Measurements from ENCODE around the gene TMEM235. TPM values are rescaled to one million over a fixed set of nuclear protein-coding genes. Genes with fewer than 3 reads are reported as not detected.

TMEM235 gene
- total RNA-seq, 3 donors from 2014 or later, result not detected

DNA sequence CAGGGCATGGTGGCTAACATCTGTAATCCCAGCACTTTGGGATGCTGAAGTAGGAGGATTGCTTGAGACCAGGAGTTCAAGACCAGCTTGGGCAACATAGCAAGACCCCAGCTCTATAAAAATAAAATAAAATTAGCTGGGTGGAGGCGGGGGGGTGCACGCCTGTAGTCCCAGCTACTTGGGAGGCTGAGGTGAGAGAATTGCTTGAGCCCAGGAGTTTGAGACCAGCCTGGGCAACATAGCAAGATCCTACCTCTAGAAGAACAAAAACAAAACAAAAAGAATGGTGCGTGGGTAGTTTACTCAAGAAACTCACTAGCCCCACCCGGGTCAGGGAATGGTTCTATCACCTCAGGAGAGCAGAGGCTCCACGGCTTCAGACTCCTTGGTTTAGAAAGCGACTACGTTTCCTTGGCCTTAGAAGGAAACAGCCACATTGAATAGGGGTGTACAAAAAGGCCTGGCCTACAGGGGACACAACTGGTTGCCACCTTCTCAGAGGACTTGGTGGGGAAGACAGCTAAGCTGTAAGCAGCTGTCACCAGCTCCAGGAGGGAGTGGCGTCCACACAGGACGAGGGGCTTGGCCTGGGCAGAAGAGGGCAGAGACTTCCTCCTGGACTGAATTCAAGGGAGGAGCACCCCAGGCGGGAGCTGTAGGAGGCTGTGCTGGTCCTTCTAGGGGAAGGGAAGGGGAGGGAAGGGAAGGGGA, 45.3 kb upstream of the TMEM235 start:
- DNase-seq (ENCODE audit: low spot score in 2 of 2), result no peak
- intact Hi-C loops (cut with DNase I; ENCODE audit: low total_unique reads), result loop anchor here (5.0 kb wide), 1 partner anchor 1029 kb away; no protein-coding TSS in a partner anchor

DNA sequence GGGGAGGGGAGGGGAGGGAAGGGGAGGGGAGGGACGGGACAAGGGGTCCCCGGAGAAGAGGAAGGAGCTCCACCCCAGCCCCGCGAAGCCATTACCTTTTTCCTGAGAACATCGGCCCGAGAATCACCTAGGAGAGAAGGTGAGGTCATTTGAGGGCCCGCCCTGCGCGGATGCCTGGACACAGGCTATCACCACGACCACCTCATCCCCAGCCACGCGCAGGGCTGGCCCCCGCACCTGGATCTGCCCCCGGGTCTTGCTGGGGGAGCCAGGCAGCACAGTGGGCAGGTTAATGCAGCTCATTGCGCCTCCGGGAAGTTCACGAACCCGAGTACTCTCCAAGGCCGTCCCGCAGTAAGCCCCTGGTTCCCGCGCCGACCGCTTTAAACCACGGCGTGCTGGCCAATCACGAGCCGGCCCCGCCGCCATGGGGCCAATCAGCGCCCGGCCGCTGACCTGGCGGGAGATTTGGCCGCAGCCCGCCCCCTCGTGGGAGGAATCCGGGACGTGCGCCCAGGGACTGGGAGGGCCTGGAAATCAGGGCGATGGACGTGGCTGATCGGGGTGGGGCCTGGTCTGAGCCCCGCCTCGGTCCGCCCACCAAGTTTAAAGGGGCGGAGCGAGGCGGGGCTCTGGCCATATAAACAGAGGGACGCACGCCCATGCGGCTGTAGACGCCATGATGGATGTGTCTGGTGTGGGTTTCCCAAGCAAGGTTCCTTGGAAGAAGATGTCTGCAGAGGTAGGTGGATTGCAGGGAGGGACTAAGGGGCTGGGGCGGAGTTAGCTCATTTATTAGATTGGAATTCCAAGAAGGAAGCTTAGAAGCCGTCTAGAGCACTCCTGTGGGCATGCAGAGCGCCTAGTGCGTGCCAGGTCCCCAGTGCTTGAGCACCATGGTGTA, 44.5 kb upstream of the TMEM235 start, which contains the start of the genes AFMID and TK1:
Gene AFMID (plus strand): TSS at position 671 of the 904 bp plus-strand sequence. CDS start 9 bp downstream, at position 680.
Gene TK1 (minus strand): TSS at position 361 of the 904 bp plus-strand sequence. CDS start 58 bp downstream, at position 303.
- Histone ChIP-seq H3K27ac (peak within 1 kb of the TSS; percentile 76 to 81), H3K4me3 (peak within 1 kb of the TSS; percentile 46 to 71 (median 49)), H3K4me1 (peaks cover 3 to 10% of the 10 kb centered on the region in 2 donors), H3K27me3 (no peaks in the 10 kb centered on the region), H3K9me3 (no peaks in the 10 kb centered on the region), H3K36me3 (no peaks in the 10 kb centered on the region)
- DNase-seq (ENCODE audit: low spot score in 2 of 2), result peak; percentile 97 to 99
- peak; percentile 49 to 74 (median 55) for TF ChIP-seq POLR2AphosphoS5 (IDR thresholded peaks at IDR 0.05)
- peak; percentile 32 for TF ChIP-seq POLR2A (IDR thresholded peaks at IDR 0.05)
- TF ChIP-seq, protein P1, sequence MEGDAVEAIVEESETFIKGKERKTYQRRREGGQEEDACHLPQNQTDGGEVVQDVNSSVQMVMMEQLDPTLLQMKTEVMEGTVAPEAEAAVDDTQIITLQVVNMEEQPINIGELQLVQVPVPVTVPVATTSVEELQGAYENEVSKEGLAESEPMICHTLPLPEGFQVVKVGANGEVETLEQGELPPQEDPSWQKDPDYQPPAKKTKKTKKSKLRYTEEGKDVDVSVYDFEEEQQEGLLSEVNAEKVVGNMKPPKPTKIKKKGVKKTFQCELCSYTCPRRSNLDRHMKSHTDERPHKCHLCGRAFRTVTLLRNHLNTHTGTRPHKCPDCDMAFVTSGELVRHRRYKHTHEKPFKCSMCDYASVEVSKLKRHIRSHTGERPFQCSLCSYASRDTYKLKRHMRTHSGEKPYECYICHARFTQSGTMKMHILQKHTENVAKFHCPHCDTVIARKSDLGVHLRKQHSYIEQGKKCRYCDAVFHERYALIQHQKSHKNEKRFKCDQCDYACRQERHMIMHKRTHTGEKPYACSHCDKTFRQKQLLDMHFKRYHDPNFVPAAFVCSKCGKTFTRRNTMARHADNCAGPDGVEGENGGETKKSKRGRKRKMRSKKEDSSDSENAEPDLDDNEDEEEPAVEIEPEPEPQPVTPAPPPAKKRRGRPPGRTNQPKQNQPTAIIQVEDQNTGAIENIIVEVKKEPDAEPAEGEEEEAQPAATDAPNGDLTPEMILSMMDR (IDR thresholded peaks at IDR 0.05), result peak; percentile 74 to 92 (median 83)
- intact Hi-C loops (cut with DNase I; ENCODE audit: low total_unique reads), result loop anchor here (5.0 kb wide), 1 partner anchor 1030 kb away; no protein-coding TSS in a partner anchor

More for the DNA sequence above, 45.3 kb upstream of the TMEM235 start:
- H3K36me3 ChIP-seq, result no peaks in the 10 kb centered on the region
- H3K9me3 ChIP-seq, result no peaks in the 10 kb centered on the region
- H3K27me3 ChIP-seq, result no peaks in the 10 kb centered on the region
- TF ChIP-seq, protein P1 (IDR thresholded peaks at IDR 0.05), result no peak
- TF ChIP-seq POLR2A (IDR thresholded peaks at IDR 0.05), result no peak
- TF ChIP-seq POLR2AphosphoS5 (IDR thresholded peaks at IDR 0.05), result no peak
- H3K27ac ChIP-seq, result peak overlapping the region; percentile 76 to 81
- peak overlapping the region; percentile 46 to 71 (median 49) for H3K4me3 ChIP-seq
- peaks cover 3 to 10% of the 10 kb centered on the region in 2 donors for H3K4me1 ChIP-seq

DNA sequence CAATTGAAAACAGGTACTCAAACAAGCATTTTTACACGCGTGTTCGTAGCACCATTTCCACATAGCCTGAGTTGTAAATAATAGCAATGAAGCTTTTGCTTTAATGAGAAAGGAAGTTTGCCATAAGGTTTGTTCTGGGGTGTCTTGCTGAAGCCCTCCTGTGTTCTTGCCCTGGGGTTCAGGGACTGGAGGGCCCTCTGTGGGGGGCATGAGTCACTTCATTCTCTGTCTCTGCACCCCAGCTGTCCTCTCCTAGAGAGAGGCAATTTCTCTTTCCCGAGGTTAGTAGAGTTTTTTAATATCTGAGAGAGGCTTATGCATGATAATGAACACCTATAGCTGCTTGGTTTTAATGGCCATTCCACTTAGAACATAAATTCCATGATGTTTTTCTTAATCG, 34.7 kb upstream of the TMEM235 start:
- DNase-seq (ENCODE audit: low spot score in 2 of 2), result no peak
- TF ChIP-seq POLR2A (IDR thresholded peaks at IDR 0.05) (no peak), POLR2AphosphoS5 (IDR thresholded peaks at IDR 0.05) (no peak)
- peaks cover 0 to 7% of the 10 kb centered on the region in 2 donors for H3K4me1 ChIP-seq
- H3K27me3 ChIP-seq, result no peaks in the 10 kb centered on the region
- peak overlapping the region in 1 of 2 donors; percentile 86 for H3K27ac ChIP-seq
- no peaks in the 10 kb centered on the region for H3K36me3 ChIP-seq
- H3K4me3 ChIP-seq, result no peak overlapping the region
- H3K9me3 ChIP-seq, result no peaks in the 10 kb centered on the region
- intact Hi-C loops (cut with DNase I; ENCODE audit: low total_unique reads), result no loop called here

DNA sequence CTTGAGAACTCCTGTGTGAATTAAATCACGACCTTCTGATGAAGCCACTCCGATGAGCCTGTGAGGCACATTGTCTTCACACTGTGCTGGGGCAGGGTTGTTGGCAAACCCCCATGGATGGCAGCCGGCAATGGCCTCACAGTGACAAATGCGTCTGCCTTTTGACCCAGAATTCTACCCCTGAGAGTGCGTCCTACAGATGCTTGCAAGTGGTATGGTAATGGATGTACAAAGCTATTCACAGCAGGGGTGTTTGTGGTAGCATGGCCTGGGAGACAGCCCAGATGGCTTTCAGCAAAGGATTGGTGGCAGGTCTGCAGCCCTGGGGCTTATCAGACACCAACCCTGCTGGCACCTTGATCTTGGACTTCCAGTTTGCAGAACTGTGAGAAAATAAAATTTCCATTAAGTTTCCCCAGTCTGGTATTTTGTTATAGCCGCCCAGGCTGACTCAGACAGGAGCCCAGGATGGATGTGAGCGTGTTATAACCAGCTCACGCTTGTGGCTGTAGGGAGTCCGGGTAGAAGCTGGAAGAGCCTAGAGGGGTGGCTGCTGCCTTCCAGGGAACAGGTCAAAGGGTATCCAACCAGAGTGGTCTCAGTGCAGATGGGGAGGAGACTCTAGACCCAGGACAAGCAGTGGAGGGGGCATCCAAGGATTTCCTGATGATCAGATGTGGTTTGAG, 34.1 kb upstream of the TMEM235 start:
- H3K27ac ChIP-seq, result peak overlapping the region; percentile 86
- no peak overlapping the region for H3K4me3 ChIP-seq
- no peaks in the 10 kb centered on the region for H3K27me3 ChIP-seq
- intact Hi-C loops (cut with DNase I; ENCODE audit: low total_unique reads), result no loop called here
- no peaks in the 10 kb centered on the region for H3K9me3 ChIP-seq
- H3K36me3 ChIP-seq, result no peaks in the 10 kb centered on the region
- no peak for DNase-seq (ENCODE audit: low spot score in 2 of 2)
- TF ChIP-seq, protein P1 (IDR thresholded peaks at IDR 0.05), result no peak
- TF ChIP-seq POLR2A (IDR thresholded peaks at IDR 0.05) (no peak), POLR2AphosphoS5 (IDR thresholded peaks at IDR 0.05) (no peak)
- H3K4me1 ChIP-seq, result peaks cover 0 to 7% of the 10 kb centered on the region in 2 donors

DNA sequence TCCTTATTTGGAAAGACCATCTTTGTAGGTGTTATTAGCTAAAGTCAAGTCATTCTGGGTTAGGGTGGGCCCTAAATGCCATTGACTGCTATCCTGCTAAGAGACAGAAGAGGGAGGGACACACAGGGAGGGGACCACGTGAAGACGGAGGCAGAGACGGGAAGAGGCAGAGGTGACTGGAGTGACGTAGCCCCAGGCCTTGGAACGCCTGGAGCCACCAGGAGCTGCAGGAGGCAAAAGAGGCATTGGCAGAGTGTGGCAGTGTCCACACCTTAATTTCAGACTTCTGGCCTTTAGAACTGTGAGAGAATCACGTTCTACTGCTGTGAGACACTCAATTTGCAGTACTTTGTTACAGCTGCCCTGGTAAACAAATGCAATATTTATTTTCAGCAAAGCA, 31.0 kb upstream of the TMEM235 start:
- TF ChIP-seq POLR2A (IDR thresholded peaks at IDR 0.05), result no peak
- no peaks in the 10 kb centered on the region for H3K9me3 ChIP-seq
- no peak for DNase-seq (ENCODE audit: low spot score in 2 of 2)
- intact Hi-C loops (cut with DNase I; ENCODE audit: low total_unique reads), result no loop called here
- H3K27me3 ChIP-seq, result no peaks in the 10 kb centered on the region
- no peaks in the 10 kb centered on the region for H3K36me3 ChIP-seq
- H3K4me3 ChIP-seq, result no peak overlapping the region
- H3K27ac ChIP-seq, result peak overlapping the region; percentile 77 to 86
- peaks cover 0 to 7% of the 10 kb centered on the region in 2 donors for H3K4me1 ChIP-seq
